Adrenal gland (tissue), 12 donors: ENCODE results near the gene UBE2G1. TPM values are rescaled to one million over a fixed set of nuclear protein-coding genes. Genes with fewer than 3 reads are reported as not detected.
A peak's percentile ranks its signal among the peaks of the same experiment; 100 is the strongest.

Experiments
- DNase-seq, 7 donors: peaks; one replicate each; pipeline ENCODE4 v3.0.0-alpha.2; 2019 to 2020
- H3K27ac ChIP-seq, 5 donors: fragments of 200-600 bp; sonication (generic) in 4 of 5; 1 replicate in 3 of 5; 2 replicates in 2 of 5; pipeline versions ENCODE4 v1.5.1 to v1.8.0; 2016 to 2020; ENCODE audit warnings: mild to moderate bottlenecking in 1 of 5
- H3K27me3 ChIP-seq: fragments of 200-600 bp; 2 replicates; pipeline ENCODE4 v1.8.0; 2021
- H3K36me3 ChIP-seq, 2 donors: fragments of 200-600 bp; replicated peaks in 1 of 2; 1 replicate in 1 of 2; 2 replicates in 1 of 2; pipeline versions ENCODE4 v1.5.1 to v1.8.0; 2018 to 2022
- H3K4me1 ChIP-seq, 2 donors: fragments of 200-600 bp; replicated peaks in 1 of 2; 1 replicate in 1 of 2; 2 replicates in 1 of 2; pipeline versions ENCODE4 v1.5.1 to v1.8.0; 2018 to 2021
- H3K4me3 ChIP-seq, 4 donors: fragments of 200-600 bp; sonication (generic) in 3 of 4; one replicate each; pipeline ENCODE4 v1.5.1; 2016 to 2018
- H3K9me3 ChIP-seq, 3 donors: fragments of 200-600 bp; sonication (generic) in 1 of 3; replicated peaks in 1 of 3; 1 replicate in 2 of 3; 2 replicates in 1 of 3; pipeline versions ENCODE4 v1.5.1 to v1.8.0; 2016 to 2021
- POLR2A ChIP-seq, 2 donors: fragments of 450-650 bp; IDR thresholded peaks; one replicate each; pipeline ENCODE4 v1.6.1; 2017; ENCODE audit warnings: antibody characterized with exemption in 2 of 2, mild to moderate bottlenecking in 2 of 2, moderate library complexity in 1 of 2
- WGBS, 4 donors: extraction: QIAGEN DNeasy Blood & Tissue Kit in 2 of 4; methylation state at CpG; one replicate each; pipeline versions ENCODE4 v1.1.5 to v1.1.7; 2013 to 2017; 5-methylcytosine and 5-hydroxymethylcytosine counted together
- intact Hi-C, 2 donors: fragments of 100-400 bp; cut with DNase I; formaldehyde crosslinking; loops; one replicate each; pipeline versions ENCODE4 v1.14.1 to v1.15.0; 2022 to 2023
- polyA plus RNA-seq, 3 donors: library from polyadenylated mRNA; stranded (reverse); fragments of 200-250 nt in 2 of 3; fragments of 350-450 nt in 1 of 3; fragmentation: Illumina TruSeq in 1 of 3; extraction: RNeasy Lipid Tissue Mini Kit (QIAGEN cat#74804) in 1 of 3; gene quantifications; one replicate each; pipeline ENCODE4 v1.2.3, GENCODE V29; 2013 to 2014
- total RNA-seq, 9 donors: library from RNA; depleted of rRNA in 4 of 9; stranded (reverse); fragments of >200 nt in 4 of 9; fragments of 120-200 nt in 1 of 9; fragmentation: NEBNext Ultra II Directional in 1 of 9; extraction: Animal tissue kit (Norgen Biotek cat#: 25700) in 1 of 9; gene quantifications; one replicate each; pipeline versions ENCODE4 v1.1.0 to v1.2.4, GENCODE V29; 2013 to 2023
- TF ChIP-seq, protein P1 (sequence below), 6 experiments: fragments of 450-650 bp in 4 of 6; fragments of 200-600 bp in 2 of 6; sonication (generic) in 1 of 6; IDR thresholded peaks; 1 replicate in 5 of 6; 2 replicates in 1 of 6; pipeline versions ENCODE4 v1.5.1 to v1.8.0; 2016 to 2021; ENCODE audit warnings: antibody characterized with exemption in 6 of 6, mild to moderate bottlenecking in 2 of 6, moderate library complexity in 1 of 6
- donor health status: healthy with polysubstance abuse.
- donor health status: Bipolar disorder and iron deficiency.
- donor health status: DM: yes; HTN: yes; CAD: no.
- donor health status: DM: no; HTN: no; CAD: no.
- donor health status: DM: no; HTN: no; CAD: no.
- donor health status: DM: yes; HTN: yes; CAD: no.

The UBE2G1 gene
- total and polyA plus RNA-seq, 12 donors: 7.6 to 63.6 (median 54.7) TPM

DNA sequence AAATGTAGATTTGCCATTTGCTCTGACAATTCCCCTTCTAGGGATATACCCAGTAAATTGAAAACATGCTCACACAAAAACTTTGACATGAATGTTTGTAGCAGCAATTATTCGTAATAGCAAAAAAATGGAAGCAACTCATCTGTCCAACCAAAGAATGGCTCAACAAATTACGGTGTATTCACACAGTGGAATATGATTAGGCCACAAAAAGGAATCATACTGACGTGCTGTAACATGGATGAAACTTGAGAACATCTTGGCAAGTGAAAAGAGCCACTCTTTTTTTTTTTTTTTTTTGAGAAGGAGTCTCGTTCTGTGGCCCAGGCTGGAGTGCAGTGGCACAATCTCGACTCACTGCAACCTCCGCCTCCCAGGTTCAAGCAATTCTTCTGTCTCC is 43.2 kb upstream of the UBE2G1 start:
- H3K36me3 ChIP-seq: no peaks in the 10 kb centered on the region
- H3K4me3 ChIP-seq: no peak overlapping the region
- no peak for TF ChIP-seq POLR2A (IDR thresholded peaks at IDR 0.05)
- TF ChIP-seq, protein P1, sequence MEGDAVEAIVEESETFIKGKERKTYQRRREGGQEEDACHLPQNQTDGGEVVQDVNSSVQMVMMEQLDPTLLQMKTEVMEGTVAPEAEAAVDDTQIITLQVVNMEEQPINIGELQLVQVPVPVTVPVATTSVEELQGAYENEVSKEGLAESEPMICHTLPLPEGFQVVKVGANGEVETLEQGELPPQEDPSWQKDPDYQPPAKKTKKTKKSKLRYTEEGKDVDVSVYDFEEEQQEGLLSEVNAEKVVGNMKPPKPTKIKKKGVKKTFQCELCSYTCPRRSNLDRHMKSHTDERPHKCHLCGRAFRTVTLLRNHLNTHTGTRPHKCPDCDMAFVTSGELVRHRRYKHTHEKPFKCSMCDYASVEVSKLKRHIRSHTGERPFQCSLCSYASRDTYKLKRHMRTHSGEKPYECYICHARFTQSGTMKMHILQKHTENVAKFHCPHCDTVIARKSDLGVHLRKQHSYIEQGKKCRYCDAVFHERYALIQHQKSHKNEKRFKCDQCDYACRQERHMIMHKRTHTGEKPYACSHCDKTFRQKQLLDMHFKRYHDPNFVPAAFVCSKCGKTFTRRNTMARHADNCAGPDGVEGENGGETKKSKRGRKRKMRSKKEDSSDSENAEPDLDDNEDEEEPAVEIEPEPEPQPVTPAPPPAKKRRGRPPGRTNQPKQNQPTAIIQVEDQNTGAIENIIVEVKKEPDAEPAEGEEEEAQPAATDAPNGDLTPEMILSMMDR (IDR thresholded peaks at IDR 0.05): no peak
- intact Hi-C loops: loop anchor here (5.0 to 10.0 kb wide), 3 partner anchors 195 to 207 kb away; no protein-coding TSS in a partner anchor
- H3K27ac ChIP-seq: no peak overlapping the region
- H3K27me3 ChIP-seq: no peaks in the 10 kb centered on the region
- no peak for DNase-seq
- no peaks in the 10 kb centered on the region for H3K9me3 ChIP-seq
- WGBS, 4 donors: 69 to 76% (median 72%) methylated on average over 6 of the region's 6 CpGs
- no peaks in the 10 kb centered on the region for H3K4me1 ChIP-seq

DNA sequence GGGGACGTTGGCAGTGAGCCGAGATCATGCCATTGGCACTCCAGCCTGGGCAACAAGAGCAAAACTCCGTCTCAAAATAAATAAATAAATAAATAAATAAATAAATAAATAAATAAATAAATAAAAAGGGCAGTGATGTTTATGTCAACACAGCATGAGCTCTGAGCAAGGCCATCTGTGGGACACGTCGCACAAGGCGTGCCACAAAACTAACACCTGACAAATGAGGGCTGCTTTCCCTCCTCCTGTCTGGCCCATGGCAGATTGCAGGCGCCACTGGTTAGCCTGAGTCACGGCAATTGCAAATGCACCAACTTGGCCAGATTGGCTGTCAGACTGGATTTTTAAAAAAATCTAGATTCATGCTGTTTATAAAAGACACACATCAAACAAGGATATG is 41.4 kb upstream of the UBE2G1 start:
- H3K4me1 ChIP-seq: no peaks in the 10 kb centered on the region
- H3K27me3 ChIP-seq: no peaks in the 10 kb centered on the region
- no peaks in the 10 kb centered on the region for H3K9me3 ChIP-seq
- TF ChIP-seq, protein P1 (IDR thresholded peaks at IDR 0.05): no peak
- no peak for TF ChIP-seq POLR2A (IDR thresholded peaks at IDR 0.05)
- no peak overlapping the region for H3K27ac ChIP-seq
- 86 to 93% (median 89%) methylated on average over 6 to 8 of the region's 8 CpGs for WGBS, 4 donors
- no peak overlapping the region for H3K4me3 ChIP-seq
- DNase-seq: peak in 1 of 7 donors; percentile 2
- intact Hi-C loops: loop anchor here in 1 of 2 donors (5.0 kb wide), 1 partner anchor 196 kb away; no protein-coding TSS in a partner anchor
- no peaks in the 10 kb centered on the region for H3K36me3 ChIP-seq

DNA sequence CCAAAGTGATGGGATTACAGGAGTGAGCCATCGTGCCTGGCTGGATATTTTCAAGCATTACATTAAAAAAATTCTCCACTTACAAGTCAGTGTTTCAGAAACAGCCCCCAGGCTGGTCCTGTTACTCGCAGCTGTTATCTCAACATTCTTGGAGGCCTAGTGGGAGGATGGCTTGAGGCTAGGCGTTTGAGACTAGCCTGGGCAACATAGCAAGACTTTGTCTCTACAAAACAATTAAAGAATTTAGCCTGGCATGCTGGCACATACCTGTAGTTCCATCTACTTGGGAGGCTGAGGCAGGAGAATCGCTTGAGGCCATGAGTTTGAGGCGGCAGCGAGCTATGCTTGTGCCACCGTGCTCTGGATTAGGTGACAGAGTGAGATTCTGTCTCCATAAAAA is 40.7 kb upstream of the UBE2G1 start:
- no peak for TF ChIP-seq POLR2A (IDR thresholded peaks at IDR 0.05)
- TF ChIP-seq, protein P1 (IDR thresholded peaks at IDR 0.05): no peak
- H3K27me3 ChIP-seq: no peaks in the 10 kb centered on the region
- no peaks in the 10 kb centered on the region for H3K4me1 ChIP-seq
- 89 to 94% (median 91%) methylated on average over 7 of the region's 7 CpGs for WGBS, 4 donors
- no peaks in the 10 kb centered on the region for H3K9me3 ChIP-seq
- no peak overlapping the region for H3K4me3 ChIP-seq
- intact Hi-C loops: loop anchor here in 1 of 2 donors (5.0 kb wide), 1 partner anchor 195 kb away; no protein-coding TSS in a partner anchor
- H3K36me3 ChIP-seq: no peaks in the 10 kb centered on the region
- H3K27ac ChIP-seq: no peak overlapping the region
- no peak for DNase-seq

DNA sequence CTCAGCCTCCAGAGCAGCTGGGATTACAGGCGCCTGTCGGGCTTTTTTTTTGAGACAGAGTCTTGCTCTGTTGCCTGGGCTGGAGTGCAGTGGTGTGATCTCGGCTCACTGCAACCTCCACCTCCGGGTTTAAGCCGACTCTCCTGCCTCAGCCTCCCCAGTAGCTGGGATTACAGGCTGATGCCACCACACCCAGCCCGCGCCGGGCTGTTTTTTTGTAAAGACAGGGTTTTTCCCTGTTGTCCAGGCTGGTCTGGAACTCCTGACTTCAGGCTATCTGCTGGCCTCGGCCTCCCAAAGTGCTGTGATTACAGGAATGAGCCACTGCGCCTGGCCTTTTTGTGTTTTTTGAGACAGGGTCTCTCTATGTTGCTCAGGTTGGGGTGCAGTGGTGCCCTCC is 39.9 kb upstream of the UBE2G1 start:
- no peak for TF ChIP-seq POLR2A (IDR thresholded peaks at IDR 0.05)
- TF ChIP-seq, protein P1 (IDR thresholded peaks at IDR 0.05): no peak
- Histone ChIP-seq H3K27me3 (no peaks in the 10 kb centered on the region), H3K9me3 (no peaks in the 10 kb centered on the region), H3K36me3 (no peaks in the 10 kb centered on the region), H3K4me1 (no peaks in the 10 kb centered on the region), H3K4me3 (no peak overlapping the region), H3K27ac (no peak overlapping the region)
- no peak for DNase-seq
- 91 to 97% (median 94%) methylated on average over 9 to 10 of the region's 10 CpGs for WGBS, 4 donors
- intact Hi-C loops: loop anchor here in 1 of 2 donors (5.0 kb wide), 1 partner anchor 194 kb away; no protein-coding TSS in a partner anchor
